ENCODE results near the gene KICS2. TPM values are rescaled to one million over a fixed set of nuclear protein-coding genes. Genes with fewer than 3 reads are reported as not detected.

KICS2 gene
- total and polyA plus RNA-seq, 2 of the 8 experiments (the other 6 are each of a cell fraction or from before 2014, with no cell fraction given) = 5.6 to 9.5 TPM

GRCh38 chr12:64192644-64193444, 29.3 kb downstream of the KICS2 start (continued):
- TF ChIP-seq RXRA (IDR thresholded peaks at IDR 0.05; ENCODE audit: insufficient read depth, low read depth, low read length) (no peak), CHD1 (IDR thresholded peaks at IDR 0.05; ENCODE audit: low read depth, low read length) (no peak), GTF2F1 (IDR thresholded peaks at IDR 0.05; ENCODE audit: borderline replicate concordance, low read depth, low read length) (no peak), KDM1A (IDR thresholded peaks at IDR 0.05; ENCODE audit: borderline replicate concordance, low read length) (no peak), RFX5 (IDR thresholded peaks at IDR 0.05; ENCODE audit: borderline replicate concordance, low read depth, low read length) (no peak), CBX8 (IDR thresholded peaks at IDR 0.05; ENCODE audit: borderline replicate concordance, low read depth, low read length) (no peak)
